ENCODE results near the gene PGBD5.

PGBD5 gene

GRCh38 chr1:230317823-230318819 is 108.0 kb downstream of the PGBD5 start:
- H3K4me1 ChIP-seq, result no peaks in the 10 kb centered on the region
- H3K9me3 ChIP-seq, result no peaks in the 10 kb centered on the region
- no peak for TF ChIP-seq CTCF (IDR thresholded peaks at IDR 0.05; ENCODE audit: low read depth, low read length)
- H3K27me3 ChIP-seq, result no peaks in the 10 kb centered on the region
- peak; percentile 67 for DNase-seq
- no peaks in the 10 kb centered on the region for H3K36me3 ChIP-seq
- H3K4me3 ChIP-seq (ENCODE audit: low read depth, low read length), result no peak overlapping the region

- Histone ChIP-seq H3K36me3 (no peaks in the 10 kb centered on the region), H3K27me3 (no peaks in the 10 kb centered on the region), H3K4me3 (ENCODE audit: low read depth, low read length) (no peak overlapping the region), H3K9me3 (no peaks in the 10 kb centered on the region), H3K4me1 (no peaks in the 10 kb centered on the region)
- no peak for TF ChIP-seq CTCF (IDR thresholded peaks at IDR 0.05; ENCODE audit: low read depth, low read length)
- no peak for DNase-seq
Measured at GRCh38 chr1:230316864-230317745, 109.0 kb downstream of the PGBD5 start.

- H3K36me3 ChIP-seq, result no peaks in the 10 kb centered on the region
- no peak overlapping the region for H3K4me3 ChIP-seq (ENCODE audit: low read depth, low read length)
- no peak for DNase-seq
- no peaks in the 10 kb centered on the region for H3K27me3 ChIP-seq
- H3K9me3 ChIP-seq, result no peaks in the 10 kb centered on the region
- no peak for TF ChIP-seq CTCF (IDR thresholded peaks at IDR 0.05; ENCODE audit: low read depth, low read length)
- H3K4me1 ChIP-seq, result no peaks in the 10 kb centered on the region
Measured at GRCh38 chr1:230315099-230315498, 111.0 kb downstream of the PGBD5 start.

GRCh38 chr1:230314142-230314470 is 112.0 kb downstream of the PGBD5 start:
- Histone ChIP-seq H3K4me1 (no peaks in the 10 kb centered on the region), H3K36me3 (no peaks in the 10 kb centered on the region), H3K27me3 (no peaks in the 10 kb centered on the region), H3K4me3 (ENCODE audit: low read depth, low read length) (no peak overlapping the region), H3K9me3 (no peaks in the 10 kb centered on the region)
- DNase-seq, result no peak
- TF ChIP-seq CTCF (IDR thresholded peaks at IDR 0.05; ENCODE audit: low read depth, low read length), result no peak

GRCh38 chr1:230313453-230314141 is 112.5 kb downstream of the PGBD5 start:
- no peaks in the 10 kb centered on the region for H3K27me3 ChIP-seq
- DNase-seq, result no peak
- TF ChIP-seq CTCF (IDR thresholded peaks at IDR 0.05; ENCODE audit: low read depth, low read length), result no peak
- no peaks in the 10 kb centered on the region for H3K9me3 ChIP-seq
- no peak overlapping the region for H3K4me3 ChIP-seq (ENCODE audit: low read depth, low read length)
- no peaks in the 10 kb centered on the region for H3K4me1 ChIP-seq
- no peaks in the 10 kb centered on the region for H3K36me3 ChIP-seq

Data from BE2C (cell line).